Measurements from ENCODE around the gene OSBP2. TPM values are rescaled to one million over a fixed set of nuclear protein-coding genes. Genes with fewer than 3 reads are reported as not detected.

Gene OSBP2
- total RNA-seq, 3 donors from 2014 or later = 2.9 to 5.3 (median 3.4) TPM

- no peaks in the 10 kb centered on the region for H3K9me3 ChIP-seq
- TF ChIP-seq CTCF (IDR thresholded peaks at IDR 0.05) = peak; percentile 54
- intact Hi-C loops (cut with DNase I, micrococcal nuclease) = no loop called here
- H3K36me3 ChIP-seq (ENCODE audit: low read depth) = no peaks in the 10 kb centered on the region
- peak; percentile 100 for ATAC-seq
- H3K4me3 ChIP-seq = no peak overlapping the region
- DNase-seq = peak; percentile 83 to 93 (median 87)
- peaks cover 7% of the 10 kb centered on the region for H3K4me1 ChIP-seq (ENCODE audit: low read depth)
Observed at GRCh38 chr22:30802202-30803166, 107.8 kb downstream of the OSBP2 start.

GRCh38 chr22:30803679-30804078 lies 109.0 kb downstream of the OSBP2 start:
- no peak overlapping the region for H3K4me3 ChIP-seq
- peaks cover 7% of the 10 kb centered on the region for H3K4me1 ChIP-seq (ENCODE audit: low read depth)
- no peaks in the 10 kb centered on the region for H3K36me3 ChIP-seq (ENCODE audit: low read depth)
- no peak for TF ChIP-seq CTCF (IDR thresholded peaks at IDR 0.05)
- no peaks in the 10 kb centered on the region for H3K9me3 ChIP-seq
- DNase-seq = no peak
- ATAC-seq = no peak
- intact Hi-C loops (cut with DNase I, micrococcal nuclease) = no loop called here

- DNase-seq (no peak), ATAC-seq (no peak)
- H3K4me1 ChIP-seq (ENCODE audit: low read depth) = peaks cover 7% of the 10 kb centered on the region
- no peaks in the 10 kb centered on the region for H3K9me3 ChIP-seq
- intact Hi-C loops (cut with DNase I, micrococcal nuclease) = no loop called here
- H3K4me3 ChIP-seq = no peak overlapping the region
- no peaks in the 10 kb centered on the region for H3K36me3 ChIP-seq (ENCODE audit: low read depth)
- TF ChIP-seq CTCF (IDR thresholded peaks at IDR 0.05) = no peak
Observed at GRCh38 chr22:30804626-30805025, 110.0 kb downstream of the OSBP2 start.

GRCh38 chr22:30806391-30806861 lies 111.8 kb downstream of the OSBP2 start:
- Histone ChIP-seq H3K4me1 (ENCODE audit: low read depth) (peaks cover 7% of the 10 kb centered on the region), H3K36me3 (ENCODE audit: low read depth) (no peaks in the 10 kb centered on the region), H3K9me3 (no peaks in the 10 kb centered on the region), H3K4me3 (no peak overlapping the region)
- intact Hi-C loops (cut with DNase I, micrococcal nuclease) = no loop called here
- DNase-seq (no peak), ATAC-seq (no peak)
- no peak for TF ChIP-seq CTCF (IDR thresholded peaks at IDR 0.05)

- H3K36me3 ChIP-seq (ENCODE audit: low read depth) = no peaks in the 10 kb centered on the region
- TF ChIP-seq CTCF (IDR thresholded peaks at IDR 0.05) = no peak
- ATAC-seq (no peak), DNase-seq (no peak)
- intact Hi-C loops (cut with DNase I, micrococcal nuclease) = no loop called here
- no peak overlapping the region for H3K4me3 ChIP-seq
- no peaks in the 10 kb centered on the region for H3K4me1 ChIP-seq (ENCODE audit: low read depth)
- H3K9me3 ChIP-seq = no peaks in the 10 kb centered on the region
Observed at GRCh38 chr22:30809086-30809485, 114.4 kb downstream of the OSBP2 start.

Measured in mucosa of descending colon (tissue), 3 donors.